HL-60 (cell line): Measurements from ENCODE around the gene CSMD2.

Experiments
- CTCF ChIP-seq: IDR thresholded peaks from one replicate; pipeline ENCODE4 v1.5.1; 2011; ENCODE audit warnings: low read length, control low read depth, inconsistent platforms; ENCODE audit not compliant: insufficient read depth
- POLR2AphosphoS5 ChIP-seq: IDR thresholded peaks from 2 replicates; pipeline ENCODE4 v1.6.1; 2012; ENCODE audit warnings: low read depth
- SPI1 ChIP-seq: IDR thresholded peaks from 2 replicates; pipeline ENCODE4 v1.6.1; 2012; ENCODE audit warnings: low read depth, mild to moderate bottlenecking, borderline replicate concordance
- TF ChIP-seq, protein P1 (sequence below): IDR thresholded peaks from 2 replicates; pipeline ENCODE4 v1.6.1; 2012; ENCODE audit warnings: low read depth; ENCODE audit not compliant: insufficient replicate concordance

DNA sequence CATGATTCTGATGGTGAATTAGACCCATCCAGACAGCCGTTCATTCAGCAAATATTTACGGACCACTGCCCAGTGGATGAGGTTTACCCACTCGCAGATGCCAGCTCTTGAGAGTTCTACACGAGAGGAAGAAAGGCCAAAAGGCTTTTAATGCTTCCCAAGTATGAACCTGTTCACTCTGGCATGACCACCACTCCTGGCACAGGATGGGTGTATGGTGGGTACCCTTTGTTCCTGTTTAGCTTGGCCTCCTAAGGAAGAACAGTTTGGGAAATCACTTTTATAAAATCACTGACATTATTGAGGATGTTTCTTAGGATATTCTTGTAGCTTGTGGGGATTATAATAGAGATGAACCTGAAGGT is 233.9 kb downstream of the CSMD2 start:
- TF ChIP-seq CTCF (no peak), SPI1 (no peak), POLR2AphosphoS5 (no peak)
- TF ChIP-seq, protein P1, sequence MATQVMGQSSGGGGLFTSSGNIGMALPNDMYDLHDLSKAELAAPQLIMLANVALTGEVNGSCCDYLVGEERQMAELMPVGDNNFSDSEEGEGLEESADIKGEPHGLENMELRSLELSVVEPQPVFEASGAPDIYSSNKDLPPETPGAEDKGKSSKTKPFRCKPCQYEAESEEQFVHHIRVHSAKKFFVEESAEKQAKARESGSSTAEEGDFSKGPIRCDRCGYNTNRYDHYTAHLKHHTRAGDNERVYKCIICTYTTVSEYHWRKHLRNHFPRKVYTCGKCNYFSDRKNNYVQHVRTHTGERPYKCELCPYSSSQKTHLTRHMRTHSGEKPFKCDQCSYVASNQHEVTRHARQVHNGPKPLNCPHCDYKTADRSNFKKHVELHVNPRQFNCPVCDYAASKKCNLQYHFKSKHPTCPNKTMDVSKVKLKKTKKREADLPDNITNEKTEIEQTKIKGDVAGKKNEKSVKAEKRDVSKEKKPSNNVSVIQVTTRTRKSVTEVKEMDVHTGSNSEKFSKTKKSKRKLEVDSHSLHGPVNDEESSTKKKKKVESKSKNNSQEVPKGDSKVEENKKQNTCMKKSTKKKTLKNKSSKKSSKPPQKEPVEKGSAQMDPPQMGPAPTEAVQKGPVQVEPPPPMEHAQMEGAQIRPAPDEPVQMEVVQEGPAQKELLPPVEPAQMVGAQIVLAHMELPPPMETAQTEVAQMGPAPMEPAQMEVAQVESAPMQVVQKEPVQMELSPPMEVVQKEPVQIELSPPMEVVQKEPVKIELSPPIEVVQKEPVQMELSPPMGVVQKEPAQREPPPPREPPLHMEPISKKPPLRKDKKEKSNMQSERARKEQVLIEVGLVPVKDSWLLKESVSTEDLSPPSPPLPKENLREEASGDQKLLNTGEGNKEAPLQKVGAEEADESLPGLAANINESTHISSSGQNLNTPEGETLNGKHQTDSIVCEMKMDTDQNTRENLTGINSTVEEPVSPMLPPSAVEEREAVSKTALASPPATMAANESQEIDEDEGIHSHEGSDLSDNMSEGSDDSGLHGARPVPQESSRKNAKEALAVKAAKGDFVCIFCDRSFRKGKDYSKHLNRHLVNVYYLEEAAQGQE: no peak
